NCI-H128 (cell line): Measurements from ENCODE around the gene LIMA1.
"Not testable (repeated sequence)": the region's sequence is repeated elsewhere in the genome, so short reads cannot be mapped to it uniquely, and the experiment has no call there.

ENCODE experiments used
- DNase-seq: peaks from one replicate; lab custom pipeline; 2025; ENCODE audit not compliant: unreplicated experiment; lab: John Stamatoyannopoulos, UW

LIMA1 gene

DNA sequence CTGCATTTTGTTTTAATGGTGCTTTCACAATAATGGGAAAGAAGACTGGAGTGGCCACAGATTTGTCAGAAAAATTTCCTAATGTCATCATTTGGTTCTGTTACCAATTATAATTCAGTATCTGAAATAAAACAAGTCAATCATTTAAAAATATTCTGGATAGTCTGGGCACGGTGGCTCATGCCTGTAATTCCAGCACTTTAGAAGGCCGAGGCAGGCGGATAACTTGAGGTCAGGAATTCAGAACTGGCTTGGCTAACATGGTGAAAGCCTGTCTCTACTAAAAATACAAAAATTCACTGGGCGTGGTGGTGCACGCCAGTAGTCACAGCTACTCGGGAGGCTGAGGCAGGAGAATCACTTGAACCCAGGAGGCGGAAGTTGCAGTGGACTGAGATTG lies 4.0 kb upstream of the LIMA1 start:
- DNase-seq = no peak

DNA sequence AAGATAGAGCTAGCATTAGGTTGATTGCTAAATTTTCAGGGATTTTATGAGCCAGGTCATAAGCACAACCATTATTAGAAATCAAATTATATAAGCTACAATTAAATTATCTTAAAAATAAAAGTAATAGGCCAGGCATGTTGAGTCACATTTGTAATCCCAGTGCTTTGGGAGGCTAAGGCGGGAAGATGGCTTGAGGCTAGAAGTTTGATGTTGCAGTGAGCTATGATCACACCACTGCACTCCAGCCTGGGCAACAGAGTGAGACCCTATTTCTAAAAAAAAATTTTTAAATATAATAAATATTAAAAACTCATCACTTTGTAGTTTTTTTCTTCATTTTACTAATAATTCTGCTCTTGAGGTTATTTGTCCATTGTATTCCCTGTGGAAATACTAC lies 1.9 kb upstream of the LIMA1 start:
- DNase-seq = no peak

DNA sequence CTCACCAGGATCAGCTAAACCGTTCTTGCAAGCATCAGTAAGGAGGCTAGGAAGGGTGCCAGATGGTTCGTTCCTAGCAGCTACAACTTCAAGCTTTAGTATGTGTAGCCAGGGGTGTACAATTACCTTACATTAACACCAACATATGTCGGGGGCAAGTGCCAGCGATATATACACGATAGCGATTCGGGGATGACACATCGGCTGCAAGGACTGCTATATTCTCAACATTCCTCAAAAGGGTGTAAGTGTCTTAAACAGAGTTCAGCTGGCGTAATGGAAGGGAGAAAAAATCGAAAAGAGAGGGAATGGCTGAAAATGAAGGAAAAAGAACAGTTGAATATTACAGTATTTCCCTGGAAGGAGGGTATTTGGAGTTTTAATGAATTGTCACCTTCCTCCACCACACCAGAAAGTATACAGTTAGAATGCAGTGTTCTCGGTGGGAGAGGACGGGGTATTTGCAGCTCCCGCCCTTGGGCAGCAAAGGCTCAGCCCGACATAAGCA lies 545 bp downstream of the LIMA1 start:
- DNase-seq = no peak

DNA sequence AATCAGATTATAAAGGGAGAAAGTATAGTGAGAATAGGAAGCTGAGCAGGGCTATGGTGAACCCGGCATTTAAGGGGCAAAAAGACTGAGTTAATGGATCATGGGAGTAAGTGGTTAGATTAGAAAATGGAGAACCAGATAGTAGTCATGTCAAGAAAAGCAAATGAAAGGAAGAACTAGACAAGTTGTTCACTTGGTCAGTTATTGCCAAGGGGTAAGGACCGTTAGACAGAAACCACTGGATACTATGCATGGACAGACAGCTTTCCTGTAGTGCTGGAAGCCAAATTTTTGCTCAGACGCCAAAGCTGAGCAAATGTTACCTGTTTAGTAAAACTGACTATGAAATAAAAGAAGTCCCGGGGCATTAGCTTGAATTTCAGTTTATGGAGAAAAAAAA lies 3.8 kb downstream of the LIMA1 start:
- no peak for DNase-seq

DNA sequence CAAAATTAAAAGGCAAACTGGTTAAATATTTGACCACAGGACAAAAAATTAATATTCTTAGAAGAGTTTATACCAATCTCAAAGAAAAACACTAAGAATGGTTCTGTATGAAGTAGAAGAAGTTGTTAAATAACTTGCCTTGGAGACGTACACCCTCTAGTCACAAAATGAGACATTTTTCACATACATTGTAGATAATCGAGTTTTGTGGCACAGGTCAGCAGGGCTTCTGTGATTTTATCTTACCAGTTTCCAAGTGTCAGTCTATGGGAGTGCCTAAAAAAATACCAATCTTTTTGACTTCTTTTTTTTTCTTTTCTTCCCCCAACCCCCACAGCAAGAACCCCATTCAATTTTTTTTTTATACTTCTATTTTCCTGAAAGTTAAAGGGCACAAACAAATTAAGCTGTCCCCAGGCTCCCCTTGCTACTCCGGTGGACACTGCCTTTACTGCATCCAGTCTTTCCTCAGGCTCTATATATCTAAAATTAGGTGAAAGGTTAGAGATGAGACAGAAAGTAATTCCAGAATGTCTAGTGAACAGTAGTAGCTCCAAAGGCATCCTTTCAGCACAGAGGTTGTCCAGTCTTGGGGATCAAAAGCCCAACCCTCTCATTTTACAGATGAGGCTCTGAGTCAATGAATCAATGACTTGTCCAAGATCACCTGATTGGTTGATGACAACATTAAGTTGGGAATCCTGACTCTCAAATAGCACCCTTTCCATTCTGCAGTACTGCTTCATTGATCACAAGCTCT lies 6.2 kb downstream of the LIMA1 start:
- DNase-seq = no peak

DNA sequence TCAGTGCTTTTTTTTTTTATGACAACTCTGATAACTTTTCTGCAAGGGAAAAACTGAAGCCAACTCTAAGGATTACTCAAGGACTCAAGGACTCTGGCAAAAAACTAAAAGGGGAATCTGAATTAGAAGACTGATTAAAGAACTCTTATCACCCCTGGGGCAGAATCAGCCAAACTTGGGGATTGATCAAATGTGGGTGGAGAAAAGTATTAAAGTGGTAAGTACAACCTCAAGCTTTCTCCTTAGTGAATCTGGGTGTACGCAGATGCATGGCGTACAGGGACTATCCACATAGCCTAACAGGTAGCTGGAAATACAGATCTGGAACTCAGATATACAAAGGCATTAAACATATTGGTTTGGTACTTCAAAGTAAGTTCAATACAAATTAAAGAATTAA lies 7.3 kb downstream of the LIMA1 start:
- no peak for DNase-seq

DNA sequence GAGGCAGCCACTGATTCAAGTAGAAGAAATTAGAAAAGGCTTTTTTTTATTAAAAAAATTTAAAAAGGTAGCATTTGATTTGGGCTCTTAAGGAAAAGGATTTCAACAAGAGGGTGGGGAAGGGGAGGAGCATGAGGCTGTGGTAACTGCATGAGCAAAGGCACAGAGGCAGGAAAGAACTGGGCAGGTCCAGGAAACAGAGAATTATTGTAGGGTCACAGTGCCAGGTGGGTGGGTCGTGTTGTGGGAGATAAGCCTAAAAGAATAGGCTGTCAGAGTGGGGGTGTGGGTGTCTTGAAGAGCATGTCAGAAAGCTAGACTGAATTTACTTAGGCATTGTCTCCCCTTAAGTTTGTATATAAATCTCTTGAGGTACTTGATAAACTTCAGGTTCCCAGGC lies 7.8 kb downstream of the LIMA1 start:
- no peak for DNase-seq

DNA sequence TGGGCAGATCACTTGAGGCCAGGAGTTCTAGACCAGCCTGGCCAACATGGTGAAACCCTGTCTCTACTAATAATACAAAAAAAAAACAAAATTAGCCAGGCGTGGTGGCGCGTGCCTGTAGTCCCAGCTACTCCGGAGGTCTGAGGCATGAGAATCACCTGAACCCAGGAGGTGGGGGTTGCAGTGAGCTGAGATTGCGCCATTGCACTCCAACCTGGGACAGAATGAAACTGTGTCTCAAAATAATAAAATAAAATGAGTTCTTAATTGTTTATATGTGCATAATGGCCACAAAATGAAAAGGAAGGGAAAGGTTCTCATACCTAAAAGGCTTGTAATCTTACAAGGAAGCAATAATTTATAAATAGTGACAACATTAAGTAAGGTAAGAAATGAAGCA lies 8.2 kb downstream of the LIMA1 start:
- DNase-seq = not testable (repeated sequence)

DNA sequence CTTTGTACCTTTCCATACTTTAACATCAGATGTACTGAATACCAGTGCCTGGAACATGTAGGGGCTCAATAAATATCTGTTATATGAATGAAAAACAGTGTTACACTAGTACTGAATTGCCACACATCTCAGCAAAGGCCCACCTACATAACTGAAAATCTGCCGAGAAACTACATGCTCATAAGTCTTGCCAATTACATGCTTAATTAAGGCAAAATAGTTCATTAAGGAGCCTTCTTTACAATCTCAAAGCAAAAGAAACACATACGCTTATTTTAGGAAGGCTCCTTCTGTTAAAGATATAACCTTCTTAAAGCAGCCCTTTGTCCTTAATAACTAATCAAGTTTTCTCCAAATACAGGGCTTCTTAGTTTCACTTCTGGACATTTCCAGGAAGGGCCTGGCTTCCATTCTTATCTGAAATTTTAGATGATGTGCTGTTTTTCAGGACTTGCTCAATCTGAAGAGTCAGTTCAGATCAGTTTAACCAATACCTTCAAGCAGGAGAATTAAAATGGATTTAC lies 11.5 kb downstream of the LIMA1 start:
- DNase-seq = no peak

DNA sequence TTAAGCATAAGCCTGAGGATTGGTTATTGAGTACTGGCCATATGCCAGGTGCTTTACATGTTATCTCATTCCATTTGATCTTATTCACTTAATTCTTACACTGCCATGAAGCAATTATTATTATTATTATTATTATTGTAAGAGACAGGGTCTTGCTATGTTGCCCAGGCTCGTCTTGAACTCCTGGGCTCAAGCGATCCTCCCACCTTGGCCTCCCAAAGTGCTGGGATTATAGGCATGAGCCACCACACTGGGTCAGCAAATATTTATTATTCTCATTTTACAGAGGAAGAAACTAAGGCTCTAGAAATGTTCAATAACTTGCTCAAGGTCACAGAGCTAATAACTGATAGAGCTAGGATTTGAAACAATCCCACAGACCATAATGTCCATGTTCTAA lies 14.8 kb downstream of the LIMA1 start:
- no peak for DNase-seq

DNA sequence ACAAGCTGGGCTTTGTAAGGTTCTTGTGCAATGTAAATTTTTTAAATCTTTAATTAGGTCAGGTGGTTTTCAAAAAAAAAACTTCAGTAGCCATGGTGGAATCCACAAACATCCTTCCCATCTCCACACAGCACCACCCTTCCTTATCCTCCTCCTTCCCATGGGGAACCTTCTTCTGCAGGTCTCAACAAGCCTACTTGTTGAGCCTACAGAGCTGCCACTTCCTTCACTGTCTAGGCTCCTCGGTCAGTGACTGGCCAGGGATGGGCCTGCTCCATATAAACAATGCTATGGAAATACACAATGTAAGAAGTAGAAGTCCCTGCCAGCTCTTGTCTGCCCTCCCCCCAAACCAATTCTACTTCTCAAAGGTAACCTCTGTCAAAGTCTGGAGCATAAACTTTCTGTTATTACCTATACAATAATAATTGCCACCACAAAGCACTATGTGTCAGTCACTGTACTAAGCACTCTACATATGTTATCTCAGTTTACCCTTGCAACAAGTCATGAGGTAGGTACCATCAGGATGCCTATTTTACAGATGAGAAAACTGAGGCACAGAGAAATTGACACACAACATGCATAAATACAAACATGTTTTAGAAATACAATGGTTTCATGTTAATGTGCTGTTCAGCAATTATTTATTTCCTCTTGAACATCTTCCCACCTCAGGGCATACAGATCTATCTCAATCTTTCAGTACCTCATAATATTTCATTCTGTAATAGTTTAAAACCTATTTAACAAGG lies 17.4 kb downstream of the LIMA1 start:
- no peak for DNase-seq

DNA sequence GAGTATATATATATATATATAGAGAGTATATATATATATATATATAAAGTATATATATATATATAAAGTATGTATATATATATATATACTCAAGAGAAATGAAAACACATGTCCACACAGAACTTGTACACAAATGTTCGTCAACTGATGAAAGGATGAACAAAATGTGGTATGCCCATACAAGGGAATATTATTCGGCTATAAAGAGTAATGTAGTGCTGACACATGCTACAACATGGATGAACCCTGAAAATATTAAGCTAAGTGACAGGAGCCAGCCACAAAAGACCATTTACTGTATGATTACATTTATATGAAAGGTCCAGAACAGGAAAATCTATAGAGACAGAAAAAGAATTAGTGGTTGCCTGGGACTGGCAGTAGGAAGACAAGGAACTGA lies 19.5 kb downstream of the LIMA1 start:
- DNase-seq = no peak

DNA sequence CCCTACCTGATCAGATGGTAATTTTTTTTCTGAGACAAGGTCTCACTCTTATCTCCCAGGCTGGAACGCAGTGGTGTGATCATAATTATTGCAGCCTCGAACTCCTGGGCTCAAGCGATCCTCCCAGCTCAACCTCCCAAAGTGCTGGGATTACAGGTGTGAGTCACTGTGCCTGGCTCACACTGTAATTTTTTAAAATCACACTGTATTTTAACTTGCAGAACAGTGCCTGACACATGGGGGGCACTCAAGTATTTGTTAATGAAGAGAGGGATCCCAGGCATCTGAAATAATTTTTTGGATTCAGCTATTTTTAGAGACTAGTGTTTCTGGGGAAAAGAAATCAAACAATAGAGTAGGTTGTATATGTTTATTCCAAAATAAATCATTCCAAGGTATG lies 21.7 kb downstream of the LIMA1 start:
- DNase-seq = no peak

DNA sequence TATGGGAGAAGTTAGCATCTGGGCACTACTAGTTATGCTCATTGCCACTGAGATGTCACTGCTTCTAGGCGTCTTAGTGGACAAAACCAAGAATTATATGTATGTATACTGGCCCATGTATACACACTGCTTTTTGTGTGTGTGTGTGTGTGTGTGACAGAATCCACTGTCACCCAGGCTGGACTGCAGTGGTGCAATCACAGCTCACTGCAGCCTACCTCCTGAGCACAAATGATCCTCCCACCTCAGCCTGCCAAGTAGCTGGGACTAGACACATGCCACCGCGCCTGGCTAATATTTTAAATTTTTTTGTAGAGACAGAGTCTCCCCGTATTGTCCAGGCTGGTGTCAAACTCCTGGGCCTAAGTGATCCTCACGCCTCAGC lies 25.2 kb downstream of the LIMA1 start:
- no peak for DNase-seq

DNA sequence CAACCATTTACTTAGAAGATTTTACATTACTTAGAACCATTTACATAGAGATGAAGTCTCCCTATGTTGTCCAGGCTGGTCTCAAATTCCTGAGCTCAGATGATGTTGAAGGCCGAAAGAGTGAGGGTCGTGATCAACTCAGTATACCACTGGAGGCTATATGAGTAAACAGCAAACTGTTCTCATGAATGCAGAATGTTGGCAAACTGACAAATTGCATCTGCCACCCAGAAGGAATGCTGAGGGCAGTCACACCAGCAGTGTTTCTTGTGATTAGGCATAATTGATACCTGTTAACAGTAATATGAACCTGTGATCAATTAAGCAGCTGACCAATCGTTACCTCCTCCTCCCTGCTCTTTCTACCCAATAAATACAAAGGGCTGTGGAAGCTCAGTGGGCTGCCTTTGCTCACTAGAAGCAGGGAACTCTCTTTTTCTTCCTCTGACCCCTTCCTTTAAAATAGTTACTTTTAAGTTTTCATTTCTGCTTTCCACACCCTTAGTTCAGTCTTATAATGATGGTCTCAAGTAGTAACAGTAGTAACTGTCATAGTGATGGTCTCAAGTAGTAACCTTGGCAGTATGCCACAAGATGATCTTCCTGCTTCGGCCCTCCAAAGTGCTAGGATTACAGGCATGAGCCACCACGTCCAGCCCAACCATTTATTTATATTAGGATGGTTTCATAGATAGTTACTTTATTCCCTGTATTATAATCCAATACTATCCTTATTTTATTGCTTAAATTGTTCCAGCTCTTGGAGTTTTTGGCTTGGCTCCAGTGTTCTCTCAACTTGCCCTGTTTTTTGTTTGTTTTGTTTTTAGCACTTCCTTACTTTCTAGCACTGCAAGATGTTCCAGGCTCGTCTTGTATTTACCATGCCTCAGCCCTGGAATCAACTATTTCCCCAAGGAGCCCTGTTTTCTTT lies 25.8 kb downstream of the LIMA1 start:
- DNase-seq = no peak

DNA sequence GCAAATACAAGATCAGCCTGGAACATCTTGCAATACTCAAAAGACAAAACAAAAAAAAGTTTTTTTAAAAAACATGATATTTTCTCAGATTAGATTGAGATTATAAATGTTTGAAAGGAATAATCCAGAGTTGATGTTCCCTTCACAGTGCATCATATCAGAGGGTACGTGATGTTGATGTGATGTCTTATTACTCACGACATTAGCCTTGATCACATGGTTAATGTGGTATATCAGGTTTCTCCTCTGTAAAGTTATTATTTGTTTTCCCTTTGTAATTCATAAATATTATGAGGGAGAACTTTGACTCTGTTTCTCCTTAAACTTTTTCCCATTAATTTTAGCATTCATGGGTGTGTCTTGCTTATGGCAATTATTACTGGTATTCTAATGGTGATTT lies 26.6 kb downstream of the LIMA1 start:
- DNase-seq = no peak

DNA sequence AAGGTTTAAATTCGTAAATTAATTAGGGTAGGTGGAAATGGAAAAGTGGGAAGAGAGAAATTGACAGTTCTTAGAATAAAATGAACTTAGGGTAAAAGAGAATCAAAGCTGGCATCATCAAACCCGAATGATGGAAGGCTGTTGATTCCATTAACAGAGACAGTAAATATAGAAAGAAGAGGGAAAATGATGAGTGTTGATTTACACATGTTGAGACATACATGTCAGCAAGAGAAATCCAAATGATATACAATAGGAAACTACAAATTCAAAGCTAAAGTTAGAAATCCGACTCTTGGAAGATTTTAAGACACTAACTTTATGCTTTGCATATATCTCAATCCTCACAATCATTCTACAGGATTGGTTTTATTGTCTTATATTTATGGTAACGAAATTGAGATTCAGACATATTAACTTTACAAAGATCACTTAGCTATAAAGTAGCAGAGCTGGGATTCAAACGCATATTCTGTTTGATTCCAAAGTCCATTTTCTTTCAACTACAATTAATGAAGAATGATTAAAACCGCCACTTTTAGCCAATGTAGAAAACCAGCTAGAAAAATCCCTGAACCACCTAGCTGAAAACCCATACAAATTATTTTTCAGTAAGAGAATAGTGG lies 30.2 kb downstream of the LIMA1 start:
- DNase-seq = no peak

DNA sequence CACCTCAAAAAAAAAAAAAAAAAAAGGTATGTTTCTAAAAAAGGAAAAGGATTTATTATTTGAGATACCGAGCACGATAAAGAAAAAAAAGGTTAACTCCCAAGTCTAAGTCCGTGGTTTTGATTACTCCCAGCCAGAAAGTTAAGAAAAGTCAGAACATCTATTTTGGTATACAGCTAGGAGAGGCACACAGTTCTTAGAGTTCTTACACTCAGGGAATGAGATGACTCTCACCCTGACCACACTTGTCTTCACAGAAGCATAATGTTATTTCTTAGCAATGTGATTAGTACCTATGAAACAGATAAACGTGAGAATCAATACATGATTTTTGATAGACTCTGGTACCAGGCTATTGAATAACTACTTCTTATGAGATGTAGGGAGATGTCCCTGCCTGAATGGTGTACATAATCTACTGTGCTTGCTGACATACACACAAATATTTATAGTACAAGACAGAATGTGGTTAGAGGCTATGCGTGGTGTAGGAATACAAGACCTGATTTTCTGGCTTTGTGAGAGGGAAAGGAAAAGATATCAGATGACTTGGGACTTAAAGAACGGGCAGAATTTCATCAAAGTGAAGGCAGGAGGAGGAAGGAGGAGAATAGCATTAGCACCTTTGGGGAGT lies 31.6 kb downstream of the LIMA1 start:
- no peak for DNase-seq

DNA sequence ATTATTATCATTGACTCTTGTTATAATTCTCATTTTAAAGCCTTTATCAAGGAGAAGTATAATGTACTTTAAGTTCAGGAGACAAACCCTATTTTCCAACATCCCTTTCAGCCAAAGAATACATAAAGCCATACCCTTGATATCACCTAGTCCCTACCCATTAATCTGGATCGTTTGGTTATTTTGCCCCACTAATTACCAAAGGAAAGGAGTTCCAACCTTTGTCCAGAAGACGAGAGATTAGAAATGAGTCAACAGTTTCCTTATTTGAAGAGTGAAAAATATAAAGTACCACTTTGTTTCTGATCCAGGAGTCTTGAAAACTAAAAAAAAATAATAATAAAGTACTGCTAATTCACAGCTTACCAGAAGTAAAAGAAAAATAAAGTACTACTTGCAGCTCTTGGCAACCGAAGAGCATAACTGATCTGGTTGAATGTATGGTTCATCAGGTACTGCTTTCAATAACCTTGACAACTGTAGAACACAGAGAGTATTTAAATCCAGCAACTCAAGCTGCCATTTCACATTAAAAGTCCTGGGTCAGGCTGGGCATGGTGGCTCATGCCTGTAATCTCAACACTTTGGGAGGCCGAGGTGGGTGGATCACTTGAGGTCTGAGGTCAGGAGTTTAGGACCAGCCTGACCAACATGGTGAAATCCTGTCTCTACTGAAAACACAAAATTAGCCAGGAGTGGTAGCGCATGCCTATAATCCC lies 33.7 kb downstream of the LIMA1 start:
- no peak for DNase-seq

DNA sequence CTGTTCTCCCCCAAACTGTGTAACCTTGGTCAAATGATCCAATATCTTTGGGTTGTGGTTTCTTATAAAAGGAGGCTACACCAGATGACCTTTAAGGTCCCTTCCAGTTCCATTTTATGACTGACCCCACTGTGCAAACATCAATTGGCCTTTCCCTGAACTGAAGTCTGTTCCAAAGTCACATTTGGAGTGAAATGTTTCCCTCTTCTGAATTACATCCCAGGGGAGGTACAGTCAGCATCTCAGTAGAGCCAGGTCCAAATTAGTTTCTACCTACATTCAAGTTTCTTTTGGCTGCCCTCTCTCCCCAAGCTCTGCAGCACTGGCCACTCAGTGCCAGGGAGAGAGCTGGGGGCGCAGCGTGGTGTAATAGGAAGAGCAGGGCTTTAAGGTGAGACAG lies 34.4 kb downstream of the LIMA1 start:
- DNase-seq = no peak
